HepG2 (cell line): ENCODE data around the gene FAAP20. TPM values are rescaled to one million over a fixed set of nuclear protein-coding genes. Genes with fewer than 3 reads are reported as not detected.

Experiments used
- ARID4A ChIP-seq: sonication (generic); formaldehyde crosslinking; IDR thresholded peaks from 2 replicates; pipeline ENCODE4 v1.5.0; 2020; ENCODE audit warnings: mild to moderate bottlenecking, missing genetic modification reagents, borderline replicate concordance
- DZIP1 ChIP-seq: sonication (generic); formaldehyde crosslinking; IDR thresholded peaks from 2 replicates; pipeline ENCODE4 v1.5.0; 2020; ENCODE audit warnings: mild to moderate bottlenecking, missing genetic modification reagents
- GRHL1 ChIP-seq: sonication (generic); formaldehyde crosslinking; conservative IDR thresholded peaks from 2 replicates; pipeline ENCODE4 v1.8.0; 2022; ENCODE audit warnings: missing genetic modification reagents
- HNF4A ChIP-seq: sonication (generic); formaldehyde crosslinking; IDR thresholded peaks from 2 replicates; pipeline ENCODE4 v1.4.0; 2020; ENCODE audit warnings: missing genetic modification reagents
- KAT8 ChIP-seq: IDR thresholded peaks from 2 replicates; pipeline ENCODE4 v1.6.1; 2016; ENCODE audit warnings: missing genetic modification reagents, missing compliant biosample characterization
- MXD3 ChIP-seq: IDR thresholded peaks from 2 replicates; pipeline ENCODE4 v1.6.1; 2016; ENCODE audit warnings: mild to moderate bottlenecking, missing biosample characterization, missing genetic modification reagents
- SPEN ChIP-seq: sonication (generic); formaldehyde crosslinking; IDR thresholded peaks from 2 replicates; pipeline ENCODE4 v1.5.1; 2020; ENCODE audit warnings: low read depth, mild to moderate bottlenecking, missing genetic modification reagents
- TMF1 ChIP-seq: sonication (generic); formaldehyde crosslinking; IDR thresholded peaks from 2 replicates; pipeline ENCODE4 v1.8.1; 2022; ENCODE audit warnings: low read depth, missing genetic modification reagents
- U2AF1 ChIP-seq: fragments of 200-400 bp; formaldehyde crosslinking; optimal IDR thresholded peaks from 2 replicates; pipeline ENCODE3; 2017; ENCODE audit warnings: mild to moderate bottlenecking, low read depth, low read length
- ZNF138 ChIP-seq: sonication (generic); formaldehyde crosslinking; IDR thresholded peaks from 2 replicates; pipeline ENCODE4 v1.5.0; 2020; ENCODE audit warnings: mild to moderate bottlenecking, low read depth, missing genetic modification reagents
- ZNF251 ChIP-seq: sonication (generic); formaldehyde crosslinking; IDR thresholded peaks from 2 replicates; pipeline ENCODE4 v1.9.0; 2021; ENCODE audit warnings: mild to moderate bottlenecking, missing genetic modification reagents
- ZNF280D ChIP-seq: sonication (generic); formaldehyde crosslinking; IDR thresholded peaks from 2 replicates; pipeline ENCODE4 v1.5.1; 2020; ENCODE audit warnings: mild to moderate bottlenecking, missing genetic modification reagents
- ZNF501 ChIP-seq: sonication (generic); formaldehyde crosslinking; IDR thresholded peaks from 2 replicates; pipeline ENCODE4 v1.5.1; 2020; ENCODE audit warnings: mild to moderate bottlenecking, moderate library complexity, missing genetic modification reagents
- ZNF510 ChIP-seq: sonication (generic); formaldehyde crosslinking; IDR thresholded peaks from 2 replicates; pipeline ENCODE4 v1.4.0; 2020; ENCODE audit warnings: low read depth, mild to moderate bottlenecking, missing genetic modification reagents
- ZNF563 ChIP-seq: sonication (generic); formaldehyde crosslinking; IDR thresholded peaks from 2 replicates; pipeline ENCODE4 v1.8.0; 2022; ENCODE audit warnings: mild to moderate bottlenecking, moderate library complexity, missing genetic modification reagents
- ZNF605 ChIP-seq: sonication (generic); formaldehyde crosslinking; IDR thresholded peaks from 2 replicates; pipeline ENCODE4 v1.8.0; 2022; ENCODE audit warnings: mild to moderate bottlenecking, missing genetic modification reagents
- polyA plus RNA-seq, 8 experiments: library from polyadenylated mRNA; depleted of rRNA in 3 of 8; stranded (reverse) in 7 of 8; unstranded in 1 of 8; fragments of >200 nt; fragmentation: Illumina TruSeq in 4 of 8; extraction: Trizol in 4 of 8; gene quantifications; 2 replicates each; pipeline versions ENCODE4 v1.2.1 to v1.2.3, GENCODE V29; 2011 to 2016; ENCODE audit warnings: low read depth in 4 of 8, missing spikeins in 1 of 8, mixed read lengths in 1 of 8; ENCODE audit not compliant: insufficient read depth in 1 of 8
- total RNA-seq, 5 experiments: library from RNA; depleted of rRNA; stranded (reverse); fragments of >200 nt; fragmentation: Illumina TruSeq; extraction: Trizol; gene quantifications; 2 replicates each; pipeline ENCODE4 v1.2.3, GENCODE V29; 2016; ENCODE audit warnings: low read depth in 1 of 5

The FAAP20 gene
- total and polyA plus RNA-seq, 2 of the 13 experiments (the other 11 are each of a cell fraction or from before 2014, with no cell fraction given), result 9.6 to 10.8 TPM

GRCh38 chr1:2199042-2199810 is 4.7 kb upstream of the FAAP20 start (continued):
- TF ChIP-seq TMF1 (CRISPR knock-in tag) (no peak), ZNF501 (CRISPR knock-in tag) (peak; percentile 50; the same call in 1 of the 2 replicates), ZNF251 (CRISPR knock-in tag) (no peak), ARID4A (peak; percentile 30; the same call in 1 of the 2 replicates), ZNF138 (CRISPR knock-in tag) (no peak), U2AF1 (no peak), ZNF563 (CRISPR knock-in tag) (no peak), DZIP1 (CRISPR knock-in tag) (no peak), ZNF605 (peak; percentile 33; the same call in 1 of the 2 replicates), GRHL1 (CRISPR knock-in tag) (no peak), KAT8 (CRISPR knock-in tag) (peak; percentile 18; the same call in 1 of the 2 replicates), SPEN (CRISPR knock-in tag) (peak; percentile 68; the same call in 1 of the 2 replicates), HNF4A (CRISPR knock-in tag) (no peak), ZNF510 (CRISPR knock-in tag) (no peak), ZNF280D (CRISPR knock-in tag) (no peak), MXD3 (CRISPR knock-in tag) (no peak)
